Parietal lobe (tissue), 1 donor: ENCODE results near the gene MRAS. TPM values are rescaled to one million over a fixed set of nuclear protein-coding genes. Genes with fewer than 3 reads are reported as not detected.

Source experiments
- total RNA-seq: library from RNA; depleted of rRNA; stranded (reverse); fragments of >200 nt; gene quantifications from one replicate; pipeline ENCODE4 v1.2.3, GENCODE V29; 2014

Gene MRAS
- 64.5 TPM for total RNA-seq

GRCh38 chr3:138347960-138348753, at the start of gene MRAS:
Gene MRAS (plus strand): TSS chr3:138348579. CDS start chr3:138372884, 24,305 bp downstream.

GRCh38 chr3:138329127-138329983, 19.0 kb upstream of the MRAS start, which contains the start of gene NME9:
Gene NME9 (minus strand): TSS chr3:138329851. CDS start chr3:138329335, 516 bp downstream.

GRCh38 chr3:138434276-138434874, 86.0 kb downstream of the MRAS start, which contains the start of gene ESYT3:
Gene ESYT3 (plus strand): TSS chr3:138434616. CDS start chr3:138434799, 183 bp downstream.

Other genes with a start within 250 kb of the MRAS start
- gene DZIP1L, start 233.0 kb upstream of the MRAS start, total RNA-seq, result 26.9 TPM
- not detected for gene A4GNT, start 216.2 kb upstream of the MRAS start, total RNA-seq
- gene DBR1, start 173.7 kb upstream of the MRAS start, total RNA-seq, result 28.2 TPM
- gene ARMC8, start 161.3 kb upstream of the MRAS start, total RNA-seq, result 145 TPM
- 4.1 TPM for gene NME9, start 18.7 kb upstream of the MRAS start, total RNA-seq
- gene ESYT3, start 86.0 kb downstream of the MRAS start, total RNA-seq, result 0.94 TPM
- gene CEP70, start 245.7 kb downstream of the MRAS start, total RNA-seq, result 69.5 TPM